IMR-90 (cell line): ENCODE measurements around the gene GALK1. TPM values are rescaled to one million over a fixed set of nuclear protein-coding genes. Genes with fewer than 3 reads are reported as not detected.

ENCODE experiments used
- ATAC-seq: fragments of 200-7000 bp; cut with Tn5 transposase; 2 replicates; pipeline ENCODE4 v1.9.1; 2020; ENCODE audit warnings: low read depth, mild to moderate bottlenecking, moderate library complexity
- BruUV-seq: library from RNA; stranded (reverse); fragments of 400-500 nt; replicated peaks from 2 replicates; lab custom pipeline; 2021; lab: Mats Ljungman, UMichigan
- CTCF ChIA-PET: fragments of 300-600 bp; formaldehyde crosslinking; extraction: SDS; loops from one replicate; lab custom pipeline; 2021; ENCODE audit warnings: antibody characterized with exemption; lab: Yijun Ruan, JAX
- POLR2A ChIA-PET: fragments of 300-600 bp; sonication (Branson Sonifier 250); formaldehyde crosslinking; loops from one replicate; lab custom pipeline; 2022; ENCODE audit warnings: antibody characterized with exemption; ENCODE audit not compliant: unreplicated experiment; lab: Charles Lee
- DNase-seq: peaks from one replicate; pipeline ENCODE4 v3.0.0; 2013
- H2AFZ ChIP-seq: replicated peaks from 2 replicates; pipeline ENCODE3; 2013; ENCODE audit warnings: low read length, mild to moderate bottlenecking; ENCODE audit not compliant: poor library complexity
- H2AK5ac ChIP-seq: 2 replicates; pipeline ENCODE4 v1.6.1; 2013; ENCODE audit warnings: low read depth, low read length, inconsistent platforms
- H2AK9ac ChIP-seq: replicated peaks from 2 replicates; pipeline ENCODE3; 2013; ENCODE audit warnings: mild to moderate bottlenecking, low read depth, low read length, moderate library complexity; ENCODE audit not compliant: poor library complexity
- H2BK120ac ChIP-seq: 2 replicates; pipeline ENCODE4 v1.6.1; 2013; ENCODE audit warnings: low read depth, low read length, inconsistent platforms
- H2BK15ac ChIP-seq: 3 replicates; pipeline ENCODE4 v1.6.1; 2013; ENCODE audit warnings: low read depth, low read length, inconsistent platforms
- H2BK20ac ChIP-seq: 2 replicates; pipeline ENCODE4 v1.6.1; 2013; ENCODE audit warnings: low read depth, mild to moderate bottlenecking, inconsistent platforms, low read length, moderate library complexity
- H2BK5ac ChIP-seq: 2 replicates; pipeline ENCODE4 v1.6.1; 2013; ENCODE audit warnings: mild to moderate bottlenecking, low read depth, low read length, inconsistent platforms; ENCODE audit not compliant: poor library complexity, severe bottlenecking
- H3K14ac ChIP-seq: replicated peaks from 2 replicates; pipeline ENCODE4 v1.6.1; 2013; ENCODE audit warnings: low read depth, low read length, inconsistent platforms
- H3K18ac ChIP-seq: 2 replicates; pipeline ENCODE4 v1.6.1; 2013; ENCODE audit warnings: low read depth, low read length, control low read depth
- H3K23ac ChIP-seq: 2 replicates; pipeline ENCODE4 v1.6.1; 2013; ENCODE audit warnings: low read depth, low read length, inconsistent platforms
- H3K27ac ChIP-seq: 2 replicates; pipeline ENCODE4 v1.5.1; 2013; ENCODE audit warnings: mild to moderate bottlenecking, control low read depth, low read length; ENCODE audit not compliant: insufficient read depth
- H3K27me3 ChIP-seq: 2 replicates; pipeline ENCODE4 v1.6.1; 2013; ENCODE audit warnings: low read length; ENCODE audit not compliant: control insufficient read depth, insufficient read depth
- H3K36me3 ChIP-seq: 2 replicates; pipeline ENCODE4 v1.6.1; 2013; ENCODE audit warnings: low read length, mixed read lengths; ENCODE audit not compliant: control insufficient read depth, insufficient read depth
- H3K4ac ChIP-seq: 2 replicates; pipeline ENCODE4 v1.6.1; 2013; ENCODE audit warnings: low read depth, low read length, inconsistent platforms
- H3K4me1 ChIP-seq: 2 replicates; pipeline ENCODE4 v1.6.1; 2013; ENCODE audit warnings: low read length, mixed read lengths; ENCODE audit not compliant: control insufficient read depth, insufficient read depth
- H3K4me2 ChIP-seq: 2 replicates; pipeline ENCODE4 v1.6.1; 2013; ENCODE audit warnings: low read depth, mild to moderate bottlenecking, control low read depth, low read length, moderate library complexity
- H3K4me3 ChIP-seq: 2 replicates; pipeline ENCODE4 v1.5.1; 2013; ENCODE audit warnings: low read depth, mild to moderate bottlenecking, control low read depth, low read length, moderate library complexity; ENCODE audit not compliant: insufficient read depth
- H3K56ac ChIP-seq: 2 replicates; pipeline ENCODE4 v1.6.1; 2013; ENCODE audit warnings: low read length, inconsistent platforms; ENCODE audit not compliant: insufficient read depth; ENCODE audit errors: extremely low read depth
- H3K79me1 ChIP-seq, 2 experiments: 2 replicates each; pipeline ENCODE4 v1.6.1; 2013; ENCODE audit warnings: low read length in 2 of 2, inconsistent platforms in 1 of 2, low read depth in 1 of 2
- H3K9ac ChIP-seq: 2 replicates; pipeline ENCODE4 v1.6.1; 2013; ENCODE audit warnings: low read depth, low read length, control low read depth
- H3K9me1 ChIP-seq: 2 replicates; pipeline ENCODE4 v1.6.1; 2013; ENCODE audit warnings: low read length, inconsistent platforms; ENCODE audit not compliant: insufficient read depth
- H3K9me3 ChIP-seq: 2 replicates; pipeline ENCODE4 v1.6.1; 2013; ENCODE audit warnings: low read length; ENCODE audit not compliant: control insufficient read depth, insufficient read depth
- H4K20me1 ChIP-seq: 2 replicates; pipeline ENCODE4 v1.6.1; 2013; ENCODE audit warnings: low read length, inconsistent platforms; ENCODE audit not compliant: insufficient read depth
- H4K5ac ChIP-seq: 2 replicates; pipeline ENCODE4 v1.6.1; 2013; ENCODE audit warnings: mild to moderate bottlenecking, low read depth, low read length, control low read depth
- H4K8ac ChIP-seq, 2 experiments: 2 replicates each; pipeline ENCODE4 v1.6.1; 2013; ENCODE audit warnings: low read depth in 2 of 2, low read length in 2 of 2, control low read depth in 1 of 2, inconsistent platforms in 1 of 2
- H4K91ac ChIP-seq: 2 replicates; pipeline ENCODE4 v1.6.1; 2013; ENCODE audit warnings: low read depth, low read length, inconsistent platforms; ENCODE audit not compliant: insufficient read depth
- POLR2A ChIP-seq: IDR thresholded peaks from 2 replicates; pipeline ENCODE4 v1.6.1; 2012; ENCODE audit warnings: mild to moderate bottlenecking, low read depth, low read length
- RAD21 ChIP-seq: IDR thresholded peaks from 2 replicates; pipeline ENCODE4 v1.6.1; 2012; ENCODE audit warnings: low read length, improper control_type of control experiment
- RFX5 ChIP-seq: IDR thresholded peaks from 2 replicates; pipeline ENCODE4 v1.8.0; 2012; ENCODE audit warnings: low read depth, mild to moderate bottlenecking, low read length, moderate library complexity
- SMC3 ChIP-seq: fragments of 150-350 bp; IDR thresholded peaks from 2 replicates; pipeline ENCODE4 v1.6.1; 2016; ENCODE audit warnings: low read depth, mild to moderate bottlenecking, antibody characterized with exemption, low read length, moderate library complexity
- WGBS, 2 experiments: methylation state at CpG; one replicate each; pipeline versions ENCODE4 v1.1.5 to v1.1.7; 2013; ENCODE audit warnings: missing lambda C conversion rate in 2 of 2; ENCODE audit not compliant: insufficient read length in 1 of 2; ENCODE audit errors: extremely low coverage in 2 of 2; 5-methylcytosine and 5-hydroxymethylcytosine counted together
- dilution Hi-C: fragments of 300-500 bp; cut with HindIII; formaldehyde crosslinking; loops from one replicate; pipeline ENCODE4 v1.14.3; 2018; ENCODE audit warnings: low sequenced_read_pairs; ENCODE audit not compliant: unreplicated experiment
- in situ Hi-C: fragments of 300-500 bp; cut with MboI; formaldehyde crosslinking; loops from 3 replicates; pipeline ENCODE4 v1.14.3; 2019; ENCODE audit warnings: low sequenced_read_pairs, inconsistent platforms, mixed read lengths
- intact Hi-C: fragments of 100-400 bp; cut with micrococcal nuclease; formaldehyde crosslinking; loops from 2 replicates; pipeline ENCODE4 v1.10.0; 2022
- polyA plus RNA-seq, 3 experiments: library from polyadenylated mRNA; depleted of rRNA; stranded (reverse); fragments of >200 nt; gene quantifications; 2 replicates each; pipeline ENCODE4 v1.2.3, GENCODE V29; 2012; ENCODE audit warnings: low replicate concordance in 1 of 3
- total RNA-seq: library from RNA; depleted of rRNA; stranded (reverse); fragments of >200 nt; gene quantifications from 2 replicates; pipeline ENCODE4 v1.2.3, GENCODE V29; 2012
- TF ChIP-seq, protein P1 (sequence below): conservative IDR thresholded peaks from 2 replicates; pipeline ENCODE4 v1.5.1; 2012; ENCODE audit warnings: mild to moderate bottlenecking, low read depth, low read length, improper control_type of control experiment

GALK1 gene
- total and polyA plus RNA-seq, 2 of the 4 experiments (the other 2 are of a cell fraction) = 19.9 to 21.9 TPM

DNA sequence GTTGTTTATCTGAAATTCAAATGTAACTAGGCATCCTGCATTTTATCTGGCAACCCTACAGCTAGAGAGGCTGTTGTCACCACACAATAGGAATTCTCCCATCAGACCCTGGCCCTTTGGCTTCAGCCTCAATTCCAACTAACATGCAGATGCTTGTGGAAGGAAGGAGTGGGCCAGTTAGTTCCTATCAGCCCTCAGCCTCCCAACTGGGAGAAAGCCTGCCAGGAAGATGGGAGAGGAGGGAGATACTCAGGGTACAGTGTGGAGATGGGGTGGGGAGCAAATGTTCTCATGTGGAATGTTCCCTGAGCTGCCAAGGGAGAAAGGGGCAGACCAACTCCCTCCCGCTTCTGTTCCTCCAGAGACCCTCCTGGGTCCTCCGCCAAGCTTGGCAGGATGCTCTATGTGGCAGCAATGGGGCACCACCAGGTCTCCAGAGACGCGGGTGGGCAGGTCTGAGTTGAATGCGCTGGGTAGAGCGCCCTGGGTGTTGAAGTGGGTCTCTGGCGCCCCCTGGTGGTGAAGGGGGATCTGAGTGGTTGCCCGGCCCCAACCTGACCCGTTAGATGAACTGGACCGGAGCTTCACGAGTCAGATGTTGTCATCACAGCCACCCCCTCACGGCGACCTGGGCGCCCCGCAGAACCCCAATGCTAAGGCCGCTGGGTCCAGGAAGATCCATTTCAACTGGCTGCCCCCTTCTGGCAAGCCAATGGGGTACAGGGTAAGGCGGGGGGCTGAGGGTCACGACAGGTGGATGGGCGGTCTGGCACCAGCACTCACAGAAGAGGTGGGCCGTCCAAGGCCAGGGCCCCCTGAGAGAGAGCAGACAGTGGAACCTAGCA, 15.2 kb downstream of the GALK1 start:
- 0% methylated on average over 6 of the region's 20 CpGs; no CpG with 5 or more reads in 1 of the 2 experiments for WGBS, 2 experiments
- no peaks in the 10 kb centered on the region for H3K9me3 ChIP-seq
- H4K91ac ChIP-seq = no peak overlapping the region
- H3K79me1 ChIP-seq = no peaks in the 10 kb centered on the region
- no peak overlapping the region for H3K27ac ChIP-seq
- no peaks in the 10 kb centered on the region; the same call in 1 of the 2 replicates for H3K27me3 ChIP-seq
- no peak overlapping the region for H2BK120ac ChIP-seq
- in situ Hi-C loops (loop anchor here (5.0 to 10.0 kb wide), 3 partner anchors 77 to 325 kb away; partner anchors contain the start of gene SMIM5), dilution Hi-C loops (no loop called here), intact Hi-C loops (loop anchor here (5.0 kb wide), 1 partner anchor 232 kb away; the partner anchor contains the start of genes CASKIN2 and TSEN54)
- no peaks in the 10 kb centered on the region for H3K36me3 ChIP-seq
- peak; percentile 63 for TF ChIP-seq SMC3
- TF ChIP-seq, protein P1, sequence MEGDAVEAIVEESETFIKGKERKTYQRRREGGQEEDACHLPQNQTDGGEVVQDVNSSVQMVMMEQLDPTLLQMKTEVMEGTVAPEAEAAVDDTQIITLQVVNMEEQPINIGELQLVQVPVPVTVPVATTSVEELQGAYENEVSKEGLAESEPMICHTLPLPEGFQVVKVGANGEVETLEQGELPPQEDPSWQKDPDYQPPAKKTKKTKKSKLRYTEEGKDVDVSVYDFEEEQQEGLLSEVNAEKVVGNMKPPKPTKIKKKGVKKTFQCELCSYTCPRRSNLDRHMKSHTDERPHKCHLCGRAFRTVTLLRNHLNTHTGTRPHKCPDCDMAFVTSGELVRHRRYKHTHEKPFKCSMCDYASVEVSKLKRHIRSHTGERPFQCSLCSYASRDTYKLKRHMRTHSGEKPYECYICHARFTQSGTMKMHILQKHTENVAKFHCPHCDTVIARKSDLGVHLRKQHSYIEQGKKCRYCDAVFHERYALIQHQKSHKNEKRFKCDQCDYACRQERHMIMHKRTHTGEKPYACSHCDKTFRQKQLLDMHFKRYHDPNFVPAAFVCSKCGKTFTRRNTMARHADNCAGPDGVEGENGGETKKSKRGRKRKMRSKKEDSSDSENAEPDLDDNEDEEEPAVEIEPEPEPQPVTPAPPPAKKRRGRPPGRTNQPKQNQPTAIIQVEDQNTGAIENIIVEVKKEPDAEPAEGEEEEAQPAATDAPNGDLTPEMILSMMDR = peak; percentile 87
- TF ChIP-seq RAD21 = peak; percentile 82
- no peak for TF ChIP-seq RFX5
- TF ChIP-seq POLR2A = no peak
- 0 out of 2 replicates have a peak, but pooled peaks cover 1% of the 10 kb centered on the region for H3K9me1 ChIP-seq
- H4K20me1 ChIP-seq = no peaks in the 10 kb centered on the region
- H2AK9ac ChIP-seq = peak overlapping the region; percentile 82
- no peak overlapping the region for H3K18ac ChIP-seq
- ChIA-PET CTCF (interaction anchor here (0.5 to 4.6 kb wide), 12 partner anchors 10 to 177 kb away, joined by 3 to 53 read pairs (median 4); partner anchors contain the start of genes GALK1 and SMIM5), POLR2A (no interaction called here)
- peaks cover 6% of the 10 kb centered on the region for H3K4me1 ChIP-seq
- no peak overlapping the region for H2BK5ac ChIP-seq
- H3K14ac ChIP-seq = no peak overlapping the region
- peak overlapping the region; percentile 96 for H2AFZ ChIP-seq
- H3K4me2 ChIP-seq = peak overlapping the region; percentile 75
- no peak overlapping the region for H2AK5ac ChIP-seq
- peak; percentile 52 for DNase-seq
- peak overlapping the region in 1 of 2 experiments; percentile 78; a peak in 1 of 4 replicates for H4K8ac ChIP-seq
- no TSS peak for BruUV-seq
- peak; percentile 73 for ATAC-seq
- H3K56ac ChIP-seq = no peak overlapping the region
- no peak overlapping the region for H3K23ac ChIP-seq
- 0 out of 2 replicates have a peak overlapping the region, but pooled peaks have one; percentile 14 for H4K5ac ChIP-seq
- H2BK15ac ChIP-seq = no peak overlapping the region
- H3K4ac ChIP-seq = no peak overlapping the region
- H2BK20ac ChIP-seq = no peak overlapping the region
- H3K9ac ChIP-seq = no peak overlapping the region
- no peak overlapping the region for H3K4me3 ChIP-seq
